GM23248 (cell line): ENCODE data around the gene UFSP2.

Experiments
- EZH2 ChIP-seq: fragments of 200-600 bp; sonication (generic); IDR thresholded peaks from 2 replicates; pipeline ENCODE4 v1.6.1; 2018; ENCODE audit warnings: antibody characterized with exemption, mild to moderate bottlenecking; ENCODE audit not compliant: insufficient read depth, poor library complexity, severe bottlenecking
- EZH2phosphoT487 ChIP-seq: fragments of 200-600 bp; sonication (generic); IDR thresholded peaks from 2 replicates; pipeline ENCODE4 v1.6.1; 2018; ENCODE audit warnings: antibody characterized with exemption, moderate library complexity, mild to moderate bottlenecking, low read depth; ENCODE audit not compliant: insufficient read depth

GRCh38 chr4:185441479-185441878, 15.7 kb upstream of the UFSP2 start:
- TF ChIP-seq EZH2phosphoT487: no peak
- TF ChIP-seq EZH2: no peak
